ENCODE results near the gene SELENON.

- TF ChIP-seq POLR2A (IDR thresholded peaks at IDR 0.05): no peak
- TF ChIP-seq, protein P1, sequence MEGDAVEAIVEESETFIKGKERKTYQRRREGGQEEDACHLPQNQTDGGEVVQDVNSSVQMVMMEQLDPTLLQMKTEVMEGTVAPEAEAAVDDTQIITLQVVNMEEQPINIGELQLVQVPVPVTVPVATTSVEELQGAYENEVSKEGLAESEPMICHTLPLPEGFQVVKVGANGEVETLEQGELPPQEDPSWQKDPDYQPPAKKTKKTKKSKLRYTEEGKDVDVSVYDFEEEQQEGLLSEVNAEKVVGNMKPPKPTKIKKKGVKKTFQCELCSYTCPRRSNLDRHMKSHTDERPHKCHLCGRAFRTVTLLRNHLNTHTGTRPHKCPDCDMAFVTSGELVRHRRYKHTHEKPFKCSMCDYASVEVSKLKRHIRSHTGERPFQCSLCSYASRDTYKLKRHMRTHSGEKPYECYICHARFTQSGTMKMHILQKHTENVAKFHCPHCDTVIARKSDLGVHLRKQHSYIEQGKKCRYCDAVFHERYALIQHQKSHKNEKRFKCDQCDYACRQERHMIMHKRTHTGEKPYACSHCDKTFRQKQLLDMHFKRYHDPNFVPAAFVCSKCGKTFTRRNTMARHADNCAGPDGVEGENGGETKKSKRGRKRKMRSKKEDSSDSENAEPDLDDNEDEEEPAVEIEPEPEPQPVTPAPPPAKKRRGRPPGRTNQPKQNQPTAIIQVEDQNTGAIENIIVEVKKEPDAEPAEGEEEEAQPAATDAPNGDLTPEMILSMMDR (IDR thresholded peaks at IDR 0.05): no peak
Measured at GRCh38 chr1:25818569-25818968, 18.6 kb downstream of the SELENON start.
